ENCODE results near the gene SCYGR3.

Gene SCYGR3

GRCh38 chr2:227566012-227566411 is 48.6 kb downstream of the SCYGR3 start:
- no peak overlapping the region for H3K4me3 ChIP-seq
- no peaks in the 10 kb centered on the region; the same call in 1 of the 2 replicates for H3K36me3 ChIP-seq (ENCODE audit: insufficient read depth, low read length)
- H3K27ac ChIP-seq, result no peak overlapping the region
- no peaks in the 10 kb centered on the region for H3K9me3 ChIP-seq (ENCODE audit: low read depth, low read length)
- H3K9ac ChIP-seq (ENCODE audit: insufficient read length), result no peak overlapping the region
- DNase-seq (ENCODE audit: low read depth, low spot score), result no peak
- TF ChIP-seq FOXP2 (optimal IDR thresholded peaks at IDR 0.05; ENCODE audit: control extremely low read depth, extremely low read length, insufficient read depth) (no peak), EZH2 (IDR thresholded peaks at IDR 0.05) (no peak), POLR2AphosphoS5 (IDR thresholded peaks at IDR 0.05; ENCODE audit: borderline replicate concordance, low read depth, low read length) (no peak)

GRCh38 chr2:227565080-227565479 is 49.6 kb downstream of the SCYGR3 start:
- Histone ChIP-seq H3K4me3 (no peak overlapping the region), H3K36me3 (ENCODE audit: insufficient read depth, low read length) (no peaks in the 10 kb centered on the region; the same call in 1 of the 2 replicates), H3K9me3 (ENCODE audit: low read depth, low read length) (no peaks in the 10 kb centered on the region), H3K9ac (ENCODE audit: insufficient read length) (no peak overlapping the region), H3K27ac (no peak overlapping the region)
- no peak for DNase-seq (ENCODE audit: low read depth, low spot score)
- TF ChIP-seq FOXP2 (optimal IDR thresholded peaks at IDR 0.05; ENCODE audit: control extremely low read depth, extremely low read length, insufficient read depth), result no peak
- TF ChIP-seq EZH2 (IDR thresholded peaks at IDR 0.05), result no peak
- TF ChIP-seq POLR2AphosphoS5 (IDR thresholded peaks at IDR 0.05; ENCODE audit: borderline replicate concordance, low read depth, low read length), result no peak
